Measurements from ENCODE around the gene SCAF4. TPM values are rescaled to one million over a fixed set of nuclear protein-coding genes. Genes with fewer than 3 reads are reported as not detected.
A peak's percentile ranks its signal among the peaks of the same experiment; 100 is the strongest.
"Not testable (repeated sequence)": the region's sequence is repeated elsewhere in the genome, so short reads cannot be mapped to it uniquely, and the experiment has no call there.

The SCAF4 gene
- total and polyA plus RNA-seq, 9 of the 15 experiments (the other 6 are each of a cell fraction or from before 2014, with no cell fraction given): 2.3 to 55.7 (median 17.2) TPM

DNA sequence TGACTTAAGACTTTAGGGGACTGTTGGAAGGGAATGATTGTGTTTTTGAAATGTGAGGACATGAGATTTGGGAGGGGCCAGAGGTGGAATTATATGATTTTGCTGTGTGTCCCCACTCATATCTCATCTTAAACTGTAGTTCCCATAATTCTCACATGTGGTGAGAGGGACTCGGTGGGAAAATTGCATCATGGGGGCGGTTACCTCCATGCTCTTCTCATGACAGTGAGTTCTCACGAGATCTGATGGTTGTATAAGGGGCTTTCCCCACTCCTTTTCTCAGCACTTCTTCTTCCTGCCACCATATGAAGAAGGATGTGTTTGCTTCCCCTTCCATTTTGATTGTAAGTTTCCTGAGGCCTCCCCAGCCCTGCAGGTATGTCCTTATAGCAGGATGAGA is 35.0 kb upstream of the SCAF4 start (continued):
- peak; percentile 67 for TF ChIP-seq CHD2 (IDR thresholded peaks at IDR 0.05; ENCODE audit: low read depth, low read length)

DNA sequence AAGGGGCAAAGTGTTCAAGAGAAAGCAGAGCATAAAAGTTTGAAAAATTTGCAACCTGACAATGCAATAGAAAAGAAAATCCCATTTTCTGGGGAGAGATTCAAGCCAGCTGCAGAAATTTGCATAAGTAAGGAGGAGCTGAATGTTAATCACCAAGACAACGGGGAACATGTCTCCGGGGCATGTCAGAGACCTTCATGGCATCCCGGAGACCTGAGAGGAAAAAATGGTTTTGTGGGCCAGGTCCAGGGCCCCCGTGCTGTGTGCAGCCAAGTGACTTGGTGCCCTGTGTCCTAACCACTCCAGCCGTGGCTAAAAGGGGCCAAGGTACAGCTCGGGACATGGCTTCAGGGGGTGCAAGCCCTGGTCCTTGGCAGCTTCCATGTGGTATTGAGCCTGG is 33.9 kb upstream of the SCAF4 start:
- intact Hi-C loops (cut with micrococcal nuclease); H2AFZ ChIP-seq (ENCODE audit: low read depth, low read length); FAIRE-seq; in situ Hi-C loops (cut with MboI); DNase-seq (ENCODE audit: extremely low read depth in 1 of 4, low spot score in 3 of 4); H3K4me1 ChIP-seq (replicated peaks in 1 of 2; ENCODE audit: control insufficient read depth in 2 of 2, insufficient read depth in 2 of 2, low read length in 2 of 2); POLR2A ChIA-PET; H3K9me1 ChIP-seq (ENCODE audit: control insufficient read depth, insufficient read depth, low read length); H3K4me3 ChIP-seq; H3K27ac ChIP-seq (ENCODE audit: extremely low read depth, low read depth, low read length); CTCF ChIA-PET (ENCODE audit: low intra/inter-chr PET ratio); H3K36me3 ChIP-seq (ENCODE audit: control insufficient read depth, insufficient read depth, low read length); BruUV-seq (replicated peaks); H3K27me3 ChIP-seq (ENCODE audit: control insufficient read depth in 2 of 2, insufficient read depth in 2 of 2, low read length in 2 of 2); H3K79me2 ChIP-seq (ENCODE audit: control insufficient read depth, insufficient read depth, low read length); H3K9ac ChIP-seq (ENCODE audit: insufficient read depth in 1 of 2, low read depth in 2 of 2, low read length in 2 of 2); H4K20me1 ChIP-seq (replicated peaks; ENCODE audit: control insufficient read depth, insufficient read depth, low read length); H3K4me2 ChIP-seq (ENCODE audit: insufficient read depth, low read length); H3K9me3 ChIP-seq (replicated peaks; ENCODE audit: control insufficient read depth, insufficient read depth, low read depth, low read length): not testable (repeated sequence)
- peak; percentile 20; the same call in 2 of the 3 replicates for ATAC-seq
- WGBS (ENCODE audit: insufficient coverage, low coverage, missing lambda C conversion rate): 15% methylated on average over 6 of the region's 6 CpGs

DNA sequence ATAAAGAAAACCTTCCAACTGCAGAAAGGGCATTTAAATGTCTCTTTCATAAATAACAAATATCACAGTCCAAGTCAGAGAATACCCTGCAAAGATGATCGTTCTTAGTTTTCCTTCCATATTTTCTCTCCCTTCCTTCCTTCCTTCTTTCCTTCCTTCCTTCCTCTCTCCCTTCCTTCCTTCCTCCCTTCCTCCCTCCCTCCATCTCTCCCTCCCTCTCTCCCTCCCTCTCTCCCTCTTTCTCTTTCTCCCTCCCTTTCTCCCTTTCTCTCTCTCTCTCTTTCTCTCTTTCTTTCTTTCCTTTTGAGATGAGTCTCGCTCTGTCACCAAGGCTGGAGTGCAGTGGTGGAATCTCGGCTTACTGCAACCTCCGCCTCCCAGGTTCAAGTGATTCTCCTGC is 29.0 kb upstream of the SCAF4 start:
- Histone ChIP-seq H3K27me3 (ENCODE audit: control insufficient read depth in 2 of 2, insufficient read depth in 2 of 2, low read length in 2 of 2) (peaks cover 4 to 14% of the 10 kb centered on the region in 2 experiments; a peak in 4 of 5 replicates), H3K79me2 (ENCODE audit: control insufficient read depth, insufficient read depth, low read length) (no peaks in the 10 kb centered on the region), H2AFZ (ENCODE audit: low read depth, low read length) (no peak overlapping the region), H3K4me3 (no peak overlapping the region), H3K4me2 (ENCODE audit: insufficient read depth, low read length) (no peak overlapping the region), H4K20me1 (replicated peaks; ENCODE audit: control insufficient read depth, insufficient read depth, low read length) (no peaks in the 10 kb centered on the region), H3K9ac (ENCODE audit: insufficient read depth in 1 of 2, low read depth in 2 of 2, low read length in 2 of 2) (no peak overlapping the region), H3K9me1 (ENCODE audit: control insufficient read depth, insufficient read depth, low read length) (no peaks in the 10 kb centered on the region), H3K36me3 (ENCODE audit: control insufficient read depth, insufficient read depth, low read length) (no peaks in the 10 kb centered on the region), H3K4me1 (replicated peaks in 1 of 2; ENCODE audit: control insufficient read depth in 2 of 2, insufficient read depth in 2 of 2, low read length in 2 of 2) (no peaks in the 10 kb centered on the region), H3K9me3 (replicated peaks; ENCODE audit: control insufficient read depth, insufficient read depth, low read depth, low read length) (peaks cover 4% of the 10 kb centered on the region; the same call in 1 of the 2 replicates), H3K27ac (ENCODE audit: extremely low read depth, low read depth, low read length) (no peak overlapping the region)
- TF ChIP-seq CBX3 (IDR thresholded peaks at IDR 0.05; ENCODE audit: borderline replicate concordance in 1 of 2, low read length in 2 of 2) (no peak), TBL1XR1 (IDR thresholded peaks at IDR 0.05; ENCODE audit: low read length in 2 of 2) (no peak), NCOA4 (IDR thresholded peaks at IDR 0.05; ENCODE audit: partially characterized antibody) (peak; percentile 15), MCM7 (IDR thresholded peaks at IDR 0.05) (peak in 1 of 2 experiments; percentile 27; a peak in 1 of 4 replicates), MCM3 (IDR thresholded peaks at IDR 0.05) (0 out of 2 replicates have a peak, but pooled peaks have one; percentile 29), U2AF1 (optimal IDR thresholded peaks at IDR 0.05; ENCODE audit: low read depth, low read length) (no peak)
- TF ChIP-seq, protein P1, sequence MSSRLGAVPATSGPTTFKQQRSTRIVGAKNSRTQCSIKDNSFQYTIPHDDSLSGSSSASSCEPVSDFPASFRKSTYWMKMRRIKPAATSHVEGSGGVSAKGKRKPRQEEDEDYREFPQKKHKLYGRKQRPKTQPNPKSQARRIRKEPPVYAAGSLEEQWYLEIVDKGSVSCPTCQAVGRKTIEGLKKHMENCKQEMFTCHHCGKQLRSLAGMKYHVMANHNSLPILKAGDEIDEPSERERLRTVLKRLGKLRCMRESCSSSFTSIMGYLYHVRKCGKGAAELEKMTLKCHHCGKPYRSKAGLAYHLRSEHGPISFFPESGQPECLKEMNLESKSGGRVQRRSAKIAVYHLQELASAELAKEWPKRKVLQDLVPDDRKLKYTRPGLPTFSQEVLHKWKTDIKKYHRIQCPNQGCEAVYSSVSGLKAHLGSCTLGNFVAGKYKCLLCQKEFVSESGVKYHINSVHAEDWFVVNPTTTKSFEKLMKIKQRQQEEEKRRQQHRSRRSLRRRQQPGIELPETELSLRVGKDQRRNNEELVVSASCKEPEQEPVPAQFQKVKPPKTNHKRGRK (tag; IDR thresholded peaks at IDR 0.05): peak; percentile 57; the same call in 1 of the 2 replicates
- TF ChIP-seq, protein P2, sequence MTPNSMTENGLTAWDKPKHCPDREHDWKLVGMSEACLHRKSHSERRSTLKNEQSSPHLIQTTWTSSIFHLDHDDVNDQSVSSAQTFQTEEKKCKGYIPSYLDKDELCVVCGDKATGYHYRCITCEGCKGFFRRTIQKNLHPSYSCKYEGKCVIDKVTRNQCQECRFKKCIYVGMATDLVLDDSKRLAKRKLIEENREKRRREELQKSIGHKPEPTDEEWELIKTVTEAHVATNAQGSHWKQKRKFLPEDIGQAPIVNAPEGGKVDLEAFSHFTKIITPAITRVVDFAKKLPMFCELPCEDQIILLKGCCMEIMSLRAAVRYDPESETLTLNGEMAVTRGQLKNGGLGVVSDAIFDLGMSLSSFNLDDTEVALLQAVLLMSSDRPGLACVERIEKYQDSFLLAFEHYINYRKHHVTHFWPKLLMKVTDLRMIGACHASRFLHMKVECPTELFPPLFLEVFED (CRISPR knock-in tag; conservative IDR thresholded peaks at IDR 0.05): 0 out of 2 replicates have a peak, but pooled peaks have one; percentile 26
- in situ Hi-C loops (cut with MboI) (no loop called here), intact Hi-C loops (cut with micrococcal nuclease) (no loop called here)
- FAIRE-seq (no peak), ATAC-seq (no peak), DNase-seq (ENCODE audit: extremely low read depth in 1 of 4, low spot score in 3 of 4) (no peak)
- no TSS peak for BruUV-seq (replicated peaks)
- CTCF ChIA-PET (ENCODE audit: low intra/inter-chr PET ratio): no interaction called here
- POLR2A ChIA-PET: no interaction called here
- WGBS (ENCODE audit: insufficient coverage, low coverage, missing lambda C conversion rate): 6% methylated on average over 4 of the region's 4 CpGs

Measured in K562 (cell line).